ENCODE measurements around the gene RPA3.

DNA sequence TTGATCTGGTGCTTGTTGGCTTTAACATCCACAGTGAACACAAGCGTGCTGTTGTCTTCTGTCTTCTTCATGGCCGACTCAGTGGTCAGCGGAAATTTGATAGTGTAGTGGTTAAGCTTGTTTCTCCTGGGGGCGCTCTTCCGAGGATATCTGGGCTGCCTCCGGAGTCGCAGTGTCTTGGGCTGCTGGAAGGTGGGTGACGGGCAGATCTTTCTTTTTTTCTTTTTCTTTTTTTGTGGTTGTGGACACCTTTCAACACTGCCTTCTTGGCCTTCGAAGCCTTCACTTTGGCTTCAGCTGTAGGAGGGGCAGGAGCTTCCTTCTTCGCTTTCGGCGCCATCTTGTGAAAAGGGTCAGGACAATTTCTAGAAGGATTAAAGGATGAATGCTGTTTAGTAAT is 23.8 kb upstream of the RPA3 start:
- TF ChIP-seq EZH2 (IDR thresholded peaks at IDR 0.05; ENCODE audit: insufficient read depth, poor library complexity, severe bottlenecking) (no peak), EZH2phosphoT487 (IDR thresholded peaks at IDR 0.05; ENCODE audit: insufficient read depth, low read depth) (no peak)

All from GM23248 (cell line).